ENCODE data around the gene ITGB8. TPM values are rescaled to one million over a fixed set of nuclear protein-coding genes. Genes with fewer than 3 reads are reported as not detected.

The ITGB8 gene
- total RNA-seq, 1 donor from 2014 or later: 62.6 TPM

GRCh38 chr7:20350996-20351692 lies 20.4 kb downstream of the ITGB8 start:
- intact Hi-C loops (cut with DNase I): no loop called here
- Histone ChIP-seq H3K36me3 (no peaks in the 10 kb centered on the region), H3K9me3 (no peaks in the 10 kb centered on the region), H3K4me1 (peaks cover 65% of the 10 kb centered on the region), H3K4me3 (peak overlapping the region; percentile 9), H3K27ac (peak overlapping the region; percentile 75), H3K27me3 (no peaks in the 10 kb centered on the region)
- no peak for TF ChIP-seq POLR2A (IDR thresholded peaks at IDR 0.05)
- TF ChIP-seq CTCF (IDR thresholded peaks at IDR 0.05): no peak
- no peak for TF ChIP-seq POLR2AphosphoS5 (IDR thresholded peaks at IDR 0.05; ENCODE audit: insufficient read depth in 1 of 2, low read depth in 1 of 2)
- DNase-seq (ENCODE audit: extremely low spot score in 2 of 2): no peak

GRCh38 chr7:20351901-20352300 lies 21.2 kb downstream of the ITGB8 start:
- Histone ChIP-seq H3K4me3 (no peak overlapping the region), H3K4me1 (peaks cover 66% of the 10 kb centered on the region), H3K27me3 (no peaks in the 10 kb centered on the region), H3K27ac (peak overlapping the region; percentile 75), H3K36me3 (no peaks in the 10 kb centered on the region), H3K9me3 (no peaks in the 10 kb centered on the region)
- TF ChIP-seq POLR2AphosphoS5 (IDR thresholded peaks at IDR 0.05; ENCODE audit: insufficient read depth in 1 of 2, low read depth in 1 of 2): peak in 1 of 2 donors; percentile 68
- TF ChIP-seq CTCF (IDR thresholded peaks at IDR 0.05): no peak
- TF ChIP-seq POLR2A (IDR thresholded peaks at IDR 0.05): no peak
- intact Hi-C loops (cut with DNase I): no loop called here
- no peak for DNase-seq (ENCODE audit: extremely low spot score in 2 of 2)

- peaks cover 66% of the 10 kb centered on the region for H3K4me1 ChIP-seq
- H3K9me3 ChIP-seq: no peaks in the 10 kb centered on the region
- intact Hi-C loops (cut with DNase I): no loop called here
- TF ChIP-seq POLR2AphosphoS5 (IDR thresholded peaks at IDR 0.05; ENCODE audit: insufficient read depth in 1 of 2, low read depth in 1 of 2): peak in 1 of 2 donors; percentile 87
- no peak for TF ChIP-seq CTCF (IDR thresholded peaks at IDR 0.05)
- peak overlapping the region; percentile 75 for H3K27ac ChIP-seq
- H3K36me3 ChIP-seq: no peaks in the 10 kb centered on the region
- no peaks in the 10 kb centered on the region for H3K27me3 ChIP-seq
- no peak overlapping the region for H3K4me3 ChIP-seq
- DNase-seq (ENCODE audit: extremely low spot score in 2 of 2): no peak
Observed at GRCh38 chr7:20352573-20353306, 22.0 kb downstream of the ITGB8 start.

- Histone ChIP-seq H3K27ac (peak overlapping the region; percentile 36), H3K4me3 (no peak overlapping the region), H3K9me3 (no peaks in the 10 kb centered on the region), H3K4me1 (peaks cover 77% of the 10 kb centered on the region), H3K36me3 (no peaks in the 10 kb centered on the region), H3K27me3 (no peaks in the 10 kb centered on the region)
- DNase-seq (ENCODE audit: extremely low spot score in 2 of 2): no peak
- intact Hi-C loops (cut with DNase I): no loop called here
- no peak for TF ChIP-seq POLR2AphosphoS5 (IDR thresholded peaks at IDR 0.05; ENCODE audit: insufficient read depth in 1 of 2, low read depth in 1 of 2)
Observed at GRCh38 chr7:20354610-20355528, 24.2 kb downstream of the ITGB8 start.

GRCh38 chr7:20358106-20358505 lies 27.4 kb downstream of the ITGB8 start:
- TF ChIP-seq CTCF (IDR thresholded peaks at IDR 0.05): no peak
- TF ChIP-seq POLR2AphosphoS5 (IDR thresholded peaks at IDR 0.05; ENCODE audit: insufficient read depth in 1 of 2, low read depth in 1 of 2): no peak
- no peak for TF ChIP-seq POLR2A (IDR thresholded peaks at IDR 0.05)
- Histone ChIP-seq H3K9me3 (no peaks in the 10 kb centered on the region), H3K4me3 (no peak overlapping the region), H3K27me3 (no peaks in the 10 kb centered on the region), H3K36me3 (no peaks in the 10 kb centered on the region), H3K27ac (no peak overlapping the region), H3K4me1 (peaks cover 62% of the 10 kb centered on the region)
- DNase-seq (ENCODE audit: extremely low spot score in 2 of 2): no peak
- intact Hi-C loops (cut with DNase I): no loop called here

All from vagina (tissue), 2 donors.